GM19043 (cell line): Measurements from ENCODE around the gene LYZL1.
"Not testable (repeated sequence)": the region's sequence is repeated elsewhere in the genome, so short reads cannot be mapped to it uniquely, and the experiment has no call there.

Experiments used
- ATAC-seq: cut with Tn5 transposase; IDR thresholded peaks from one replicate; pipeline ENCODE4 v1.9.1; 2021; ENCODE audit warnings: low read depth; ENCODE audit not compliant: unreplicated experiment

LYZL1 gene

DNA sequence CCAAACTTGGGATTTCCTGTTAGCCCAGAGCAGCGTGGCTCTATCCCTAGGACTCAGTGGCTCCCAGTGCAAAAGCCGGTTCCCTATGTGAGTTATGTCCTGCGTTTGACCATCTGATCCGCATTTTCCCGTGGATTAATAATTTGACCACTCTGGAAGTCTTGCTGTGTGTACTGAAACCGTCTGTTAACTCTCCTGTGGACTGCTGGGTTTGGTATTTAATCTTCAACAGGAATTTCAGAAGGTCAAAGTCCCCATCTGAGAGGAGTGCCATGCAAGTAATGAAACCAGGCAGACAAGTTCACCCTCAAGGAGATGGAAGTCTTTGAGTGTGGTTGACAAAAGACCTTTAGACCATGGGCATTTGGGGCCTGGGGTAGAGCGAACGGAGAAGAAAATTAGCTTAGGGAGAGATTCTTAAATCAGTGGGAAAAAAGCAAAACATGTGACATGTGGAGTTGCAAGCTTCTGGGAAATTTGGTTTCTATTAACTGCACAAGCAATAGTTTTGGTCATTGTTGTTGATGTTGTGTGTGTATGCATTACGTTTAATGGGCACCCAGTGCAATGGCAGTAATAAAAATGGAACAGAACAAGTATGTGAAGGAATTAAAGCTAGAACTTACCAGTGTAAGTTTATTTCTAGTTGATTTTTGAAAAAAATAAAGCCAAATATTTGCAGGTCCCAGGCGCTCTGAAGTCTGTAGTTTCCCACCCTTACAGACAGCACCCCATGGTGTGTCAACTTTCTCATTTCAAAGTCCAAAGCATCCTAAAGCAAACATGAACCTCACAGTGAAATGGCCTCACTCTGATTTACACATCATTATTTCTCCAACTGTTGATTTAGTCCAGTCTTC is 38.2 kb downstream of the LYZL1 start:
- no peak for ATAC-seq

DNA sequence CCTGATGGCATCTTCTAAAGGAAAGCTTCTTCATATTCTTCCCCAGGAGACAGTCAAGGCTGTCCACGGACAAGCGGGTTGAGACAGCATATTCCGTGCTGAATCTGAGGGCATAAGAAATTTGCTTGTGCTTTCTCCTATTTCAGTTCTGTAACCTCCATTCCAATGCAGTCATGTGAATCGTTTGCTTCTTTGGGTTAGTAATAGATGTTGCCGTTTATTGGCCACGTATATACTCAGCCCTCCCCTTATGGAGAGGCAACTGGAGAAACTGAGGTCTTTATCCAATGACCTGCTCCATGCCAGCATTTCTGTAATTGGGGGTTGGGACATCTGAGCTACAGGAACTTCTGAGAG is 38.9 kb downstream of the LYZL1 start:
- ATAC-seq = no peak

DNA sequence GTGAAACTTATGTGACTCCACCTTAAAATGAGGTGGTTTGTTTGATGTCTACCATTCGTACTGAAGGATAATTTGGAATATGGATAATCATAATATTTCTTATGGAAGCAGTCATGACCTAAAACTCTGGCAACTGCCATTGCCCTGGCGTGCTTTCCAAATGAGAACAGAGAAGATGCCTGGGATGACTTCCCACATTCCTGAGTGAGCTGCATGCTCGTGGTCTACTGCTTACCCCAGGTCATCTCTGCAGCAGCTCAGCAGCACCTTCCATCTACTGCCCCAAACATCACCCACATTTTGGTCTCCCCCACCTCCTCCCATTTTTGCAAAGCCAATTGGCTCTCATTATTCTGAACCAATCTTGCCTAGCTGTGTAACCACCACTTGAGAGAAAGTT is 40.1 kb downstream of the LYZL1 start:
- ATAC-seq = no peak

DNA sequence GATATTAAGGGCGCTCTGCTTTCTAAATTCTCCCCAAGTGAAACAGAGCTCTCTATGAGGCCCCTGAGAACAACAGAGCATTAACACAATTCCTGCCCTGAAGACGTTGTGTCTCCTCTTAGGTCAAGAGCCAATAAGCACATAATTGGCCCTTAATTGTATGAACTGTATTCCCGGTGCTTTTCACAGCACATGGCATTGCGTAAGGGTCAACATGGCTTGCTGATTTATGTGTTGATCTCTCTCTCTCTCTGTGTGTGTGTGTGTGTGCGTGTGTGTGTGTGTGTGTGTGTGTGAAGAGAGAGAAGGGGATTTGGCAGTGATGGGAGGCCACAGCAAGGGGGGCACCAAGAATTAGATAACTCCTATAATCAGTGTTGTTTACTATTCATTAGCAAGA is 40.5 kb downstream of the LYZL1 start:
- no peak for ATAC-seq

DNA sequence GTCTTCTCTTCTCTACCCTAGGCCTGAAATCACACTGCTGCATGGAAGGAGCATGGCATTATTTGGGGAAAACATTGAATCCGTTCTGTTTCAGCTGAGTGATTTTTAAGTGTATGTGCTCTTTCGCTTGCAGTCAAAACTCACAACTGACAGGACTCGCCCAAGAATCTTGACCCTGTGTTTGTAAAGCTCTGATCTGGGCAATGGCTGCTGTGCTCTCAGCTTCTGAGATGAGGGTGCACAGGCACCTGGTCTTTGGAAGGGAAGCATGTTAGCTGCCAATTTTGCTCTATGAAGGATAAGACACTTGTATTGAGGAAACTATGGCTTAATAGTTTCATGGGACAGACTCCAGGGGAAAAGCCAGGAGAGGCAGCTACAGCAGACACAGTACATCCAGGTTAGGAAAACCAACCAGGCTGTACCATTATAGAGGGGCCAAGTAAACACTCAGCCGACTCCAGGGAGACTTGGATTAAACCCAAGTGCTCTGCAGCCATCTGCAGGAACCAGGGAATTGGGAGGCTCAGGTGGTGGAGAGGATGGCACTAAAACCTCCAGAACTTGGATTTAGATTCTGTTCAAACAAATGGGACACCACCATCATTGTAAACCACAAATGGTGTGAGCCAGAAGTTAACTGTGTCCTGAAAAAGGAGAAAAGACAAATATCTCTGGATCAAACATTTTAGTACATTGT is 43.3 kb downstream of the LYZL1 start:
- no peak for ATAC-seq

DNA sequence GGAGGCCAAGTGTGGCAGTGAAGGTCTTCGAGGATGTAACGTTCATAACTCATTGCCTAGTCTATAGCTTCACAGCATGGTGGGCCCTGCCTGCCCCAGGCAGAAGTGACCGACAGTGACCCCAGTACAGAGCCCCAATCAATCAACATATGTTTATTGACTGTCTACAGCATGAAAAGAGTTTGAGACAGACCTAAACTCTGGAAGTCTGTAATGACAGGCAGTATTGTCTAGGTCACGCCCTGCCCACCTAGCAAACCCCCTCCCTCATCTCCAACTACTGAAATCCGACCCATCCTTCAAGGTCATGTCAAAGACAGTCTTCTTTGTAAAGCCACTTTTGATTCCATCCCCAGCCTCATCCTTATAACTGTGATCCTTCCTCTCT is 43.9 kb downstream of the LYZL1 start:
- no peak for ATAC-seq

DNA sequence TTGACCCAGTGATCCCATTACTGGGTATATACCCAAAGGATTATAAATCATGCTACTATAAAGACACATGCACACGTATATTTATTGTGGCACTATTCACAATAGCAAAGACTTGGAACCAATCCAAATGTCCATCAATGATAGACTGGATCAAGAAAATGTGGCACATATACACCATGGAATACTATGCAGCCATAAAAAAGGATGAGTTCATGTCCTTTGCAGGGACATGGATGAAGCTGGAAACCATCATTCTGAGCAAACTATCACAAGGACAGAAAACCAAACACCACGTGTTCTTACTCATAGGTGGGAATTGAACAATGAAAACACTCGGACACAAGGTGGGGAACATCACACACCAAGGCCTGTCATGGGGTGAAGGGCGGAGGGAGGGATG is 48.7 kb downstream of the LYZL1 start:
- ATAC-seq = not testable (repeated sequence)

DNA sequence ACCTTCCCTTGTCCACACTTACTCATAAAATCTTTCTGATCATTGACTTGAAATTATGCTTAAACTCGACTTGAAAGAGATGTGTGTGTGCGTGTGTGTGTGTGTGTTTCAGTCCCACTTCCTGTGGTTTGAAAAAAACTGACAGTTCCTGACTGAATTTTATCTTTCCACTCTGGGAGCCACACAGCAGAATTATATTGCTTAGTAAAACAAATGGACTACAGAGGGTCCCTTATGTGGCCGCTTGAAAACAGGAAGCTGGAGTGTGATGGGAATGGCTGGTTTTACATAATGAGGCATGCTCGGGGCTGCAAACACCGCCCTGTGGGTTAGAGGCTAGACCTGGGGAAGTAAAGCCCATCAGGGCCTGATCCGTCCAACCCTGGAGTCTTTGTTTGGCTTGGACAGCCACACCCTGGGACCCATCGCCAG is 54.8 kb downstream of the LYZL1 start:
- ATAC-seq = no peak

DNA sequence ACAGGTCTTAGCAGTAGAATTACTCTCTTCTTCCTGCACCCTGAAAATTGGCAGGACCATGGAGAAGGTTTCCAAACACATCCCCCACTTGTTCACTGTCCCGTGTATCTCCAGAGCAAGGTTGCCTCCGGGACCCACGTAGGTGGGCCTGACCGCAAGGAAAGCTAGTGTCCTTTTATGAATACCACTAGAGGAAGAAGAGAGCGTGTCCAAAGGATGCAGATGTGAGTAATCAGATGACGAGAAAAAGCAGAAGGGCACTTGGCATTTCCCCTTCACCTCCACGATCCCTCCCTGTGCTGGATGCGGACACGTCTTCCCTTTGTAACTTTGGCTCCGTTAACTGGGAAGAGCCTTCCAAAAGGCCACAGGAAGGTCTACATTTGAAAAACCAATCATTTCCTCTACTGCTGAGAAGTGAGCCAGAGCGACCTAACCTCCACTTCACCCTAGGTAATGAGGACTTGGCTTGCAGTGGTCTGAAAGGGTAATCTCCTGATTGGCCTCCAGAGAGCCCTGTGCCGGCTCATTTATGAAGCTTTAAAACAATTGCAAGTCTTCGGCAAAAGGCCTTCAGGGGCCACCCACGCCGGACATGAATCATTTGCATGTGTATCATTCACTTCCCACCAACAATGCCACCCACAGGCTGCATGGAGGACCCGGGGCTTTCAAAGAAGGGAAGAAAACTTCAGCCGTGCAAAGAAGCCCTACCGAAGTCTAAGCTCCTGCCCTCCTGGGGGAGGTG is 55.4 kb downstream of the LYZL1 start:
- ATAC-seq = no peak

DNA sequence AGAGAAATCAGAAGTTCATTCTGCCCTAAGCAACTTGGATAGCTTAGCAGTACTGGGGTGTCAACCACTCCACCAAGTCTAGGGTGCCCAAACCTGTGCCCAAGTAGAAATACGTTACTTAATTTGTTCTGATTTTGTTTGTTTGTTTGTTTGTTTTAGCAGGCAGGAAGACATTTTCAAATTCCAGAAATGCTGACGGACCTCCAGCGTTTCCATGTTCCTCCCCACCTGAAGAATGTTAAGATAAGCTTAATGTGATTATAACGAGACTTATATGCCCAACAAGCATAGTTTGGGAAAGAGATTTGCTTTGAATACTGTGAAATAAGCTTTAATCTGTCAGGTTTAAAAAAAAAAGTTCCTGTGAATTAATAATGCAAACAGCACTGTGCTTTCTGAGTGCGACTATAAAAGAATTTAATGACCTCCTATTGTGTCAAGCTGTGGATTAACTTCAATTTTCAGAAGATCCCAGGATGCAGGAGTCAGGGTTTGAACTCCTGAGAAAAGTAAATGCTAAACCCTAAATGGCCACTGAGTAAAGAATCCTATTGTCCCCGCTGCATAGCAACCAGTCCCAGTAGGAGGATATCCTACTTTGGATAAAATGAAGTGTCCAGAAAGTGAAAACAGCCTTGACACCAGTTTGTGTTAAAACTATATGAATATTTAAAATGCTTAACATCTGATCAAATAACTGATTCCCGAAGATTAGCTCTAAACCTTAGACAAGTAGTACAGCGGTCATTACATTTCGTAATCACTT is 56.5 kb downstream of the LYZL1 start:
- no peak for ATAC-seq

DNA sequence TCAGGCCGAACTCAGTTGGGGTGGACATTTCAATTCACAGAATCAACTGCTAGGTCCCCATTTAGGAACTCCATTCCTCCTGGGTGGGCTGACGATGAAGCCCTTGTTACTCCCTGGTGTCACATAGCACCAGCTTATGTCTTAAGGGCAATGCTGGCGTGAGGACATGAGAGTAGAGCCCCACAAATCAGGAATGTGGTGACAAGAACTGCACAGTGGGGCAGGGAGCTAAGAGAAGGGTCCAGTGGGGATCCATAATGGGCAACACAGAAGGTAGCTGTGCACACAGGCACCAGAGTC is 57.0 kb downstream of the LYZL1 start:
- no peak for ATAC-seq

DNA sequence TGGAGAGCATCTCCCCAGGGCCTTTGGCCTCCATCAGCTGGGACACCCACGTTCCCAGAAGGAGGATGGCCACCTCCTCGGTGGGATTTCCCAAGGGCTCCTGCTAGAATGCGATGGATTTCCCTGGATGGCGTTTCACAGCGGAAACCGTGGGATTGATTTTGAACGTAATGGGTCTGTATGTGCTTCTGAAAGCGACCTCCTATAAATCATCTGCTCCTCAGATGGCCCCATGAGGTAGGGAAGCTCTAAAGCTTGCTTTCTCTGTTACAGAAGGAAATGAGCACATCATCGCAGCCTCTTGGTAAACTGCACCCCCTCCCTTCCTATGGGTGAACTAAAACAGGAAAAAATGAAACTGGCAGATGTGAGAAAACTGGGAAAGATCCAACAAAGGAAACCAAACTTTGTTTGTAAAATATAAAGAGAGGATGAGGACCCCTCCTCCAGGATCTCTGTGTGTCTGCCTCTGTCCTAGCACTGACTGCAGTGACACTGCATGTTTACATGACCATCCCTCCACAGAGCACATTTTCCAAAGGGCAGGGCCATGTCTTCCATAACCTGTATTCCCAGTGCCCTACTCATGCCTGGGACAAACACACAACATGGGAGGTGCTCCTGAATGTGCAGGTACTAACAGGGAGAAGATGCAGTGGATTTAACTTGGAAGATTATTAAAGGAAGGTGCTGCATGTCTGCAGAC is 57.6 kb downstream of the LYZL1 start:
- no peak for ATAC-seq

DNA sequence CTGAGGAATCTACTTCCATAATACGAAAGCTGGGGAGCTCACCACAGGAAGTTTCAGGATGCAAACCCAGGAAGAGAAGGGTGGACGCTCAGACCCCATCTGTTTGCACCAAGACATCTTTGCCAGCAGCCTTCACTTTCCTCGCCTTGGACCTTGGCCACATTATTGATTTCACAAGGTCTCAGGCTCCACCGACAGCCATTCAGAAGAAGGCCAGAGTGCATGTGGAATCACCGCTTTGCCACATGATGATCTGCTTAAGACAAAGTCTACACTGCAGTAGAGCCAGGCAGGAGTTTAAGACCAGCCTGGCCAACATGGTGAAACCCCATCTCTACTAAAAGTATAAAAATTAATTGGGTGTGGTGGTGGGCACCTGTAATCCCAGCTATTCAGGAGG is 60.0 kb downstream of the LYZL1 start:
- no peak for ATAC-seq

DNA sequence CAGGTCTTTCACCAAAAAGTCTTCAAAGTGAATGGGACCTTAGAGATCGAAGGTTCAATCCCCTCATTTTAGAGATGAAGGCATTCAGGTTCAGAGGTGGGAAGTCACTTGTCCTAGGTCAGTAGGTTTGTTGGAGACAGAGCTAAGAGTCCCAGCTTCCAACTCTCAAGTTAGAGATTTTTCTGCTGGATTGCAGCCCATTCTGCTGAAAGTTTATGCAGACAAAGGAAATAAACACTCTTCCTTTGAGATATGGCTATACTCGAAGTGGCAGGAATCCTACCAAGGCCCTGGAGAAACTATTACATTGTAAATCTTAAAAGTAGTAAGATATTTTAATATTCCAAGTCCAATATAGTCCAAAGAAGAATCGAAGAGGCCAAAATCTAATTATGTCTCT is 64.4 kb downstream of the LYZL1 start:
- no peak for ATAC-seq

DNA sequence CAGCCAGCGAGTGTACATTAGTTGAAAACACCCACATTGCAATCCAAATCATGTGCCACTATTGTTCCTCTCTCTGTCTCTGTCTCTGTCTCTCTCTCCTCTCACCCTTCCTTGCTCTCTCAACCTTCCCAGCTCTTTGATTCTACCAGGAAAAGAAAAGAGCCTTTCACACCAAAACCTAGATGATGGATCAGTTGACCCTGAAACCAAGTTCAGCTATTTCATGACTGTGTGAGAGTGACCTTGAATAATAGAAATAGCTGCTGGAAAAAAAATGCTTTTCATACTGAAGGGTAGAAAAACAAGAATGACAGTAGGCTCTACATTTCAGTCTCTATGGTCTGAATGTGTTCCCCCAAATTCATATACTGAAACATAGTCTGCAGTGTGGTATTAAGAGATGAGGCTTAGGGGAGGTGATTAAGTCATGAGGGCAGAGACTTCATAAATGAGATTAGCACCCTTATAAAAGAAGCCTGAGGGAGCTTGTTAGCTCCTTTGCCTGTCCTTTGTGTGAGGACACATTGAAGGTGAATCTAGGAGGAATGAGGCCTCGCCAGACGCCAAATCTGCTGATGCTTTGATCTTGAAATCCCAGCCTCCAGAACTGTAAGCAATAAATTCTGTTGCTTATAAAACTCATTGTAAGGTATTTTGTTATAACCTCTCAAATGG is 65.2 kb downstream of the LYZL1 start:
- no peak for ATAC-seq

DNA sequence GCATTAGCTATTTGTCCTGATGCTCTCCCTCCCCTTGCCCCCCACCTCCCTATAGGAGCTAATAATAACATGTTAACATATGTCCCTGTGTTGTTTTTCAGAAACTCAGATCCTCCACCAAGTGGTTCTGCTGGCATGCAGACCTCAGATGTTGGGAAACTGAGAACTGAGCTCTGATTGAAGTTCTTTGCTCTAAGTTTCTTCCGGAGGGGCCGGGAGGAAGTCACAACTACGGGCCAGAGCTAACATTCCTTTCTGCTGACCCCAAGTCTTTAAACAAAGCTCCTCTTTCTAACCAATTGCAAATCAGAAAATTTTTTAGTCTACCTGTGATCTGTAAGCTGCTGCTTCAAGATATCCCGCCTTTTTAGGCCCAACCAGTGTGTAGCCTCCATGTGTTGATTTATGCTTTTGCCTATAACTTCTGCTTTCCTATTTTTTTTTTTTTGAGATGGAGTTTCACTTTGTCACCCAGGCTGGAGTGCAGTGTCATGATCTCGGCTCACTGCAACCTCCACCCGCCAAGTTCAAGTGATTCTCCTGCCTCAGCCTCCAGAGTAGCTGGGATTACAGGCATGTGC is 66.6 kb downstream of the LYZL1 start:
- no peak for ATAC-seq

DNA sequence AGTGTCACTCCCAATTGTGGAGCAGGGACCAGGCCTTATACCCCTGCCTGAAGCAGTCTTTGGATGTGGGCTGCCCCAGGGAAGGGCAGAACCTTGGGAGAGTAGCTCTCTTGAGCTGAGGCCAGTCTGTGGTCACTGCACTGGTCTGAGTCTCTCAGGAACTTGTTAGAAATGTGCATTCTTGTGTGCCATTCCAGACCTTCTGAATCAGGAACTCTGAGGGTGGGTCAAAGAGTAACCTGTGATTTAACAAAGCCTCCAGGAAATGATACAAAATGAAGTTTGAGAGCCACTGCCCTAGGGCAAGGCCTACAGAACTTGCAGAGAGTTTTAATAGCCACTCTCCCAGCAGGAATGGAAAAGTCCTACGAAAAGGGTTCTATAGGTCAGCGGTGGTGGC is 68.1 kb downstream of the LYZL1 start:
- ATAC-seq = no peak

DNA sequence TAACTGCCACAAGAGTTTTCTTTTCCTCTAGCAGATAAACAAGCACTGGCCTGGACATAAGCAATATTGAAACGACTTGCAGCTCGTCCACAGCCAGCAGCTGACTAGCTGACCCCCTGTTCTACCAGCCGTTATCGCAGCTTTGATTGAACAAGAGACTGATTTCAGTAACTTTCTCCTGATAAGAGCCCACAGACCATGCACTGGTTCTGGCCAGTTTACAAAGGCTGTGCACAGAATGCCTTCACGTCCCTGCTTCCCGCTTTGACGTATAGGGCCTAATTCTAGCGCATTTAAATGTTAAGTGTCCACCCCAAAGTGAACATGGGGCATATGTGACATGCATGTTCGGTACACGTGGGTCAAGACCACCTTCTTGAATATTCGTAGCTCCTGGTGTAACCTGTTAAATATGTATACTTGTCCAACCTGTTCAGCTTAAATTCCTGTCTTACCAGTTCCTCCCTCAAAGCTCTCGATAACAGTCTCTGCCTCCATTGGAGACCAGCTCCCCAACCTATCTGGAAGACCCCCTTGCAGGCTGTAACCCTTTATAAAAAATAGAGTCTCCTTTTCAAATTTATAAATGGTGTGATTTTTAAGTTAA is 69.2 kb downstream of the LYZL1 start:
- ATAC-seq = no peak

DNA sequence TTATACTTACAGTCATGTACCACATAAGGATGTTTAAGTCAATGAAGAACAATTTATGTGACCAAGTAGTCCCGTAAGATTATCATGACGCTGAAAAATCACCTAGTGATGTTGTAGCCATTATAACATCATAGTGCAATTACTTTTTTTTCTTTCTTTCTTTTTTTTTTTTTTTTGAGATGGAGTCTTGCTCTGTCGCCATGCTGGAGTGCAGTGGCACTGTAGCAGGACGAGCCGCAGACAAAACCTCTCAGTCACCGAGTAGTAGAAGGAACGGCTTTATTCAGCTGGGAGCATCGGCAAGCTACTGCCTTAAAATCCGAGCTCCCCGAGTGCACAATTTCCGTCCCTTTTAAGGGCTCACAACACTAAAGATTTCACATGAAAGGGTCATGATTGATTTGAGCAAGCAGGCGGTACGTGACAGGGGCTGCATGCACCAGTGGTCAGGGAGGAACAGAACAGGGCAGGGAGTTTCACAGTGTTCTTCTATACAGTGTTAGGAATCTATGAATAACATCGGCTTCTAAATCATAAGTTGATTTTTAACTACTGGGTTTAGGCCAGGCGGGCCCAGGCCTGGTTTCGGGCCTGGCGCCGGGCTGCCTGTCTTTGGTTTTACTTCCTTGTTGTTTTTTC is 71.5 kb downstream of the LYZL1 start:
- ATAC-seq = not testable (repeated sequence)
